Psoas muscle (tissue), 8 donors: ENCODE data around the gene VPS41. TPM values are rescaled to one million over a fixed set of nuclear protein-coding genes. Genes with fewer than 3 reads are reported as not detected.

Source experiments
- ATAC-seq, 4 donors: fragments of 200-7000 bp; cut with Tn5 transposase; one replicate each; pipeline ENCODE4 v1.9.1; 2020; ENCODE audit warnings: moderate library complexity in 3 of 4, mild to moderate bottlenecking in 2 of 4
- DNase-seq, 2 donors: peaks; one replicate each; pipeline ENCODE4 v3.0.0-alpha.2; 2020
- H3K27ac ChIP-seq: fragments of 200-600 bp; one replicate; pipeline ENCODE4 v1.8.0; 2022
- H3K27me3 ChIP-seq, 3 donors: fragments of 200-600 bp in 1 of 3; one replicate each; pipeline versions ENCODE4 v1.6.1 to v1.8.0; 2013 to 2022; ENCODE audit warnings: low read length in 2 of 3, mild to moderate bottlenecking in 2 of 3, moderate library complexity in 1 of 3; ENCODE audit not compliant: insufficient read depth in 3 of 3
- H3K36me3 ChIP-seq, 2 donors: fragments of 200-600 bp in 1 of 2; one replicate each; pipeline versions ENCODE4 v1.6.1 to v1.8.0; 2013 to 2022; ENCODE audit warnings: low read depth in 1 of 2, mild to moderate bottlenecking in 1 of 2, moderate library complexity in 1 of 2; ENCODE audit not compliant: insufficient read depth in 1 of 2
- H3K4me1 ChIP-seq: fragments of 200-600 bp; one replicate; pipeline ENCODE4 v1.8.0; 2022
- H3K4me3 ChIP-seq: fragments of 200-600 bp; one replicate; pipeline ENCODE4 v1.8.0; 2022; ENCODE audit warnings: mild to moderate bottlenecking
- H3K9me3 ChIP-seq: fragments of 200-600 bp; one replicate; pipeline ENCODE4 v1.8.0; 2022
- CTCF ChIP-seq: fragments of 200-600 bp; IDR thresholded peaks from one replicate; pipeline ENCODE4 v1.8.0; 2022; ENCODE audit warnings: antibody characterized with exemption
- WGBS, 3 donors: extraction: QIAGEN DNeasy Blood & Tissue Kit; methylation state at CpG; one replicate each; pipeline versions ENCODE4 v1.1.6 to v1.1.7; 2013; 5-methylcytosine and 5-hydroxymethylcytosine counted together
- intact Hi-C, 2 donors: fragments of 100-400 bp; cut with DNase I; formaldehyde crosslinking; loops; one replicate each; pipeline versions ENCODE4 v1.11.0 to v1.14.2; 2022
- polyA plus RNA-seq, 3 donors: library from polyadenylated mRNA; stranded (reverse); fragments of 200-250 nt; gene quantifications; one replicate each; pipeline ENCODE4 v1.2.3, GENCODE V29; 2013
- total RNA-seq, 4 donors: library from RNA; stranded (reverse); fragmentation: NEBNext Ultra II Directional in 2 of 4; extraction: Animal tissue kit (Norgen Biotek cat#: 25700) in 2 of 4; gene quantifications; one replicate each; pipeline versions ENCODE4 v1.2.1 to v1.2.4, GENCODE V29; 2021 to 2023
- donor health status: healthy with polysubstance abuse.
- donor health status: DM: no; HTN: no; CAD: no; lungs with moderate emphysema.
- donor health status: Bipolar disorder and iron deficiency.
- donor health status: healthy.
- donor health status: DM: yes; HTN: yes; CAD: no.
- donor health status: DM: no; HTN: no; CAD: no.
- donor health status: DM: no; HTN: no; CAD: no.
- donor health status: DM: yes; HTN: yes; CAD: no.

VPS41 gene
- total and polyA plus RNA-seq, 7 donors, result 4.6 to 28.3 (median 13.8) TPM

GRCh38 chr7:38760226-38760625 lies 148.8 kb downstream of the VPS41 start:
- no peak for TF ChIP-seq CTCF
- no peaks in the 10 kb centered on the region for H3K4me1 ChIP-seq
- no peaks in the 10 kb centered on the region for H3K9me3 ChIP-seq
- 85 to 94% (median 87%) methylated on average over 2 of the region's 2 CpGs for WGBS, 3 donors
- DNase-seq (no peak), ATAC-seq (no peak)
- intact Hi-C loops, result no loop called here
- no peak overlapping the region for H3K4me3 ChIP-seq
- peaks cover 9 to 50% of the 10 kb centered on the region in 2 donors for H3K36me3 ChIP-seq
- H3K27me3 ChIP-seq, result no peaks in the 10 kb centered on the region
- no peak overlapping the region for H3K27ac ChIP-seq

GRCh38 chr7:38759028-38759427 lies 150.0 kb downstream of the VPS41 start:
- no peaks in the 10 kb centered on the region for H3K4me1 ChIP-seq
- H3K36me3 ChIP-seq, result peaks cover 4 to 50% of the 10 kb centered on the region in 2 donors
- H3K27me3 ChIP-seq, result no peaks in the 10 kb centered on the region
- no peak overlapping the region for H3K27ac ChIP-seq
- DNase-seq (no peak), ATAC-seq (no peak)
- H3K9me3 ChIP-seq, result no peaks in the 10 kb centered on the region
- no peak overlapping the region for H3K4me3 ChIP-seq
- TF ChIP-seq CTCF, result no peak
- intact Hi-C loops, result no loop called here
- 88 to 97% (median 89%) methylated on average over 2 of the region's 2 CpGs for WGBS, 3 donors

GRCh38 chr7:38757931-38758330 lies 151.1 kb downstream of the VPS41 start:
- DNase-seq (no peak), ATAC-seq (no peak)
- intact Hi-C loops, result no loop called here
- 83 to 89% (median 85%) methylated on average over 3 of the region's 3 CpGs for WGBS, 3 donors
- Histone ChIP-seq H3K27ac (no peak overlapping the region), H3K9me3 (no peaks in the 10 kb centered on the region), H3K4me3 (no peak overlapping the region), H3K36me3 (peaks cover 3 to 49% of the 10 kb centered on the region in 2 donors), H3K4me1 (peaks cover 4% of the 10 kb centered on the region), H3K27me3 (no peaks in the 10 kb centered on the region)
- no peak for TF ChIP-seq CTCF

- ATAC-seq, result no peak
- 68 to 79% (median 72%) methylated on average over 5 of the region's 5 CpGs for WGBS, 3 donors
- H3K27ac ChIP-seq, result no peak overlapping the region
- DNase-seq, result no peak
- H3K4me1 ChIP-seq, result peaks cover 4% of the 10 kb centered on the region
- no peak for TF ChIP-seq CTCF
- H3K36me3 ChIP-seq, result peaks cover 3 to 47% of the 10 kb centered on the region in 2 donors
- intact Hi-C loops, result no loop called here
- H3K27me3 ChIP-seq, result no peaks in the 10 kb centered on the region
- no peaks in the 10 kb centered on the region for H3K9me3 ChIP-seq
- no peak overlapping the region for H3K4me3 ChIP-seq
Measured at GRCh38 chr7:38756521-38756920, 152.5 kb downstream of the VPS41 start.

- DNase-seq (peak in 1 of 2 donors; percentile 47), ATAC-seq (peak; percentile 89 to 99 (median 97))
- H3K4me3 ChIP-seq, result no peak overlapping the region
- H3K4me1 ChIP-seq, result peaks cover 4% of the 10 kb centered on the region
- H3K27me3 ChIP-seq, result no peaks in the 10 kb centered on the region
- no peaks in the 10 kb centered on the region for H3K9me3 ChIP-seq
- intact Hi-C loops, result no loop called here
- peak overlapping the region; percentile 51 for H3K27ac ChIP-seq
- 58 to 86% (median 80%) methylated on average over 4 of the region's 4 CpGs for WGBS, 3 donors
- peaks cover 5 to 62% of the 10 kb centered on the region in 2 donors for H3K36me3 ChIP-seq
- no peak for TF ChIP-seq CTCF
Measured at GRCh38 chr7:38753347-38753746, 155.6 kb downstream of the VPS41 start.
